ENCODE data around the gene BNIP2. TPM values are rescaled to one million over a fixed set of nuclear protein-coding genes. Genes with fewer than 3 reads are reported as not detected.
A peak's percentile ranks its signal among the peaks of the same experiment; 100 is the strongest.

The BNIP2 gene
- total RNA-seq, 1 experiment from 2014 or later: 43.5 TPM

DNA sequence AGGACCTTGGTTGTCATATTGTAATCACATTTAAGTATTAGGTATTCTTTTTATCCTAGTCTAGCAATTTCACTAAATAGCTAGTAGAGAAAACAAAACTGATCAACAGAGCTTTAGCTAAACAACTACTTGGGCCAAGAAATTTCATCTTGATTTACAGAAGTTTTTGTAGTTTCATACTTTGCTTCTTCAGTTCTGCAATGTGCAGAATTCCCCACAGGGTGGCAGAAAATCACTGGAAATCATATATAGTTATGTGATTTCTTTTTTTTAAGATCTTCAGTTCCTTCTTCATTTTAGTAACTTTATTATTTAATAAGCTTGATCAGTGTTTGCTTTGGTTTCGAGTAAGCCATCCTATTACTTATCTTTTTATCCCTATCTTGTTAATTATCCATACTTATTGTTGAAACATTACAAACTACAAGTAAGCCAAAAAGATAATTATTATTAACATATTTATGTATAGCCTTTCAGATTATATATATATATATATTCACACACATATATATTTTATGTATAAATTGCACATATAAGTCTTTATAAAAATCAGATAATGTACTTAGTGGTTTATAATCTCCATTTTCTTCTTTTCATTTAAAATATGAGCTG, 2.2 kb upstream of the BNIP2 start:
- Histone ChIP-seq H4K5ac (ENCODE audit: insufficient read length, low read depth, low read length) (no peak overlapping the region), H2BK12ac (ENCODE audit: insufficient read length, low read depth, low read length) (no peak overlapping the region), H3K56ac (ENCODE audit: insufficient read length, low read depth, low read length) (no peak overlapping the region), H3K18ac (ENCODE audit: insufficient read length, low read depth, low read length) (no peak overlapping the region), H3K79me1 (ENCODE audit: insufficient read depth, low read depth, low read length, poor library complexity, severe bottlenecking) (no peaks in the 10 kb centered on the region), H3K9me3 (ENCODE audit: control insufficient read depth, low read depth, low read length) (no peaks in the 10 kb centered on the region), H3K27ac (ENCODE audit: insufficient read length, low read depth, low read length) (no peak overlapping the region), H3K4me1 (ENCODE audit: insufficient read depth, low read length) (peaks cover 5% of the 10 kb centered on the region; the same call in 1 of the 2 replicates), H3K27me3 (ENCODE audit: insufficient read depth, low read length) (no peaks in the 10 kb centered on the region), H3K4me2 (ENCODE audit: insufficient read depth, insufficient read length, low read length) (no peak overlapping the region), H2AFZ (ENCODE audit: low read length) (no peak overlapping the region), H3K14ac (ENCODE audit: insufficient read depth, low read length) (no peak overlapping the region), H3K4ac (ENCODE audit: low read depth, low read length) (no peak overlapping the region), H3T11ph (ENCODE audit: low read length) (no peak overlapping the region), H4K20me1 (ENCODE audit: control insufficient read depth, insufficient read depth, insufficient read length) (no peaks in the 10 kb centered on the region), H3K23me2 (ENCODE audit: insufficient read length, low read depth, low read length, poor library complexity, severe bottlenecking) (no peaks in the 10 kb centered on the region), H4K8ac (replicated peaks; ENCODE audit: insufficient read length, low read depth, low read length) (no peak overlapping the region), H2BK5ac (ENCODE audit: insufficient read length, low read length) (no peak overlapping the region), H2AK5ac (ENCODE audit: insufficient read length, low read length) (no peak overlapping the region), H4K91ac (ENCODE audit: insufficient read length, low read depth, low read length) (no peak overlapping the region), H2BK20ac (ENCODE audit: low read depth, low read length, poor library complexity, severe bottlenecking) (no peak overlapping the region), H2BK15ac (ENCODE audit: low read depth, low read length) (no peak overlapping the region), H2BK120ac (ENCODE audit: low read depth, low read length, poor library complexity, severe bottlenecking) (no peak overlapping the region), H3K23ac (ENCODE audit: insufficient read length, low read depth, low read length) (no peak overlapping the region), H3K9ac (ENCODE audit: extremely low read depth, insufficient read length, low read length) (no peak overlapping the region), H3K79me2 (ENCODE audit: insufficient read depth, low read length) (peaks cover 14% of the 10 kb centered on the region; the same call in 1 of the 2 replicates)
- WGBS (ENCODE audit: extremely low coverage, insufficient read length, low lambda C conversion rate): no CpG with 5 or more reads among the region's 1 CpG
- Mint-ChIP-seq H3K4me3 (no peak overlapping the region; a peak in 1 of 5 replicates), H3K9me3 (no peaks in the 10 kb centered on the region), H3K27me3 (ENCODE audit: low read depth) (peaks cover 17% of the 10 kb centered on the region), H3K4me1 (peaks cover 11 to 18% of the 10 kb centered on the region in 2 experiments), H3K36me3 (ENCODE audit: insufficient read depth in 1 of 3, low read depth in 3 of 3) (peaks cover under 1 to 8% (median 5%) of the 10 kb centered on the region in 3 experiments; a peak in 4 of 7 replicates), H3K27ac (no peak overlapping the region)
- DNase-seq: no peak
- TF ChIP-seq, protein P1, sequence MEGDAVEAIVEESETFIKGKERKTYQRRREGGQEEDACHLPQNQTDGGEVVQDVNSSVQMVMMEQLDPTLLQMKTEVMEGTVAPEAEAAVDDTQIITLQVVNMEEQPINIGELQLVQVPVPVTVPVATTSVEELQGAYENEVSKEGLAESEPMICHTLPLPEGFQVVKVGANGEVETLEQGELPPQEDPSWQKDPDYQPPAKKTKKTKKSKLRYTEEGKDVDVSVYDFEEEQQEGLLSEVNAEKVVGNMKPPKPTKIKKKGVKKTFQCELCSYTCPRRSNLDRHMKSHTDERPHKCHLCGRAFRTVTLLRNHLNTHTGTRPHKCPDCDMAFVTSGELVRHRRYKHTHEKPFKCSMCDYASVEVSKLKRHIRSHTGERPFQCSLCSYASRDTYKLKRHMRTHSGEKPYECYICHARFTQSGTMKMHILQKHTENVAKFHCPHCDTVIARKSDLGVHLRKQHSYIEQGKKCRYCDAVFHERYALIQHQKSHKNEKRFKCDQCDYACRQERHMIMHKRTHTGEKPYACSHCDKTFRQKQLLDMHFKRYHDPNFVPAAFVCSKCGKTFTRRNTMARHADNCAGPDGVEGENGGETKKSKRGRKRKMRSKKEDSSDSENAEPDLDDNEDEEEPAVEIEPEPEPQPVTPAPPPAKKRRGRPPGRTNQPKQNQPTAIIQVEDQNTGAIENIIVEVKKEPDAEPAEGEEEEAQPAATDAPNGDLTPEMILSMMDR (conservative IDR thresholded peaks at IDR 0.05): peak; percentile 59
